ENCODE results near the gene C11orf21.
A peak's percentile ranks its signal among the peaks of the same experiment; 100 is the strongest.

C11orf21 gene

GRCh38 chr11:2320568-2321310, 19.0 kb upstream of the C11orf21 start:
- no peak for DNase-seq

- no peak for DNase-seq
Measured at GRCh38 chr11:2319791-2320472, 18.2 kb upstream of the C11orf21 start.

- DNase-seq: no peak
Measured at GRCh38 chr11:2318707-2319106, 17.0 kb upstream of the C11orf21 start.

GRCh38 chr11:2318123-2318522, 16.4 kb upstream of the C11orf21 start:
- no peak for DNase-seq

GRCh38 chr11:2317354-2318050, 15.8 kb upstream of the C11orf21 start:
- DNase-seq: no peak

GRCh38 chr11:2316963-2317244, 15.2 kb upstream of the C11orf21 start:
- DNase-seq: no peak

- DNase-seq: peak; percentile 37
Measured at GRCh38 chr11:2316169-2316962, 14.6 kb upstream of the C11orf21 start.

GRCh38 chr11:2315395-2316168, 13.9 kb upstream of the C11orf21 start:
- no peak for DNase-seq

GRCh38 chr11:2314525-2315394, 13.0 kb upstream of the C11orf21 start:
- DNase-seq: peak; percentile 92

- DNase-seq: no peak
Measured at GRCh38 chr11:2314136-2314524, 12.4 kb upstream of the C11orf21 start.

GRCh38 chr11:2313051-2313951, 11.6 kb upstream of the C11orf21 start:
- DNase-seq: peak; percentile 25

GRCh38 chr11:2312232-2313042, 10.7 kb upstream of the C11orf21 start:
- peak; percentile 69 for DNase-seq

- DNase-seq: peak; percentile 15
Measured at GRCh38 chr11:2311353-2312133, 9.8 kb upstream of the C11orf21 start.

- peak; percentile 24 for DNase-seq
Measured at GRCh38 chr11:2310786-2311352, 9.2 kb upstream of the C11orf21 start.

- DNase-seq: no peak
Measured at GRCh38 chr11:2310073-2310785, 8.5 kb upstream of the C11orf21 start.

- DNase-seq: no peak
Measured at GRCh38 chr11:2309251-2310072, 7.7 kb upstream of the C11orf21 start.

- no peak for DNase-seq
Measured at GRCh38 chr11:2308713-2309112, 7.0 kb upstream of the C11orf21 start.
